ENCODE measurements around the gene ACOT12. TPM values are rescaled to one million over a fixed set of nuclear protein-coding genes. Genes with fewer than 3 reads are reported as not detected.
"Not testable (repeated sequence)": the region's sequence is repeated elsewhere in the genome, so short reads cannot be mapped to it uniquely, and the experiment has no call there.

ACOT12 gene
- total RNA-seq, 2 donors from 2014 or later, result not detected

DNA sequence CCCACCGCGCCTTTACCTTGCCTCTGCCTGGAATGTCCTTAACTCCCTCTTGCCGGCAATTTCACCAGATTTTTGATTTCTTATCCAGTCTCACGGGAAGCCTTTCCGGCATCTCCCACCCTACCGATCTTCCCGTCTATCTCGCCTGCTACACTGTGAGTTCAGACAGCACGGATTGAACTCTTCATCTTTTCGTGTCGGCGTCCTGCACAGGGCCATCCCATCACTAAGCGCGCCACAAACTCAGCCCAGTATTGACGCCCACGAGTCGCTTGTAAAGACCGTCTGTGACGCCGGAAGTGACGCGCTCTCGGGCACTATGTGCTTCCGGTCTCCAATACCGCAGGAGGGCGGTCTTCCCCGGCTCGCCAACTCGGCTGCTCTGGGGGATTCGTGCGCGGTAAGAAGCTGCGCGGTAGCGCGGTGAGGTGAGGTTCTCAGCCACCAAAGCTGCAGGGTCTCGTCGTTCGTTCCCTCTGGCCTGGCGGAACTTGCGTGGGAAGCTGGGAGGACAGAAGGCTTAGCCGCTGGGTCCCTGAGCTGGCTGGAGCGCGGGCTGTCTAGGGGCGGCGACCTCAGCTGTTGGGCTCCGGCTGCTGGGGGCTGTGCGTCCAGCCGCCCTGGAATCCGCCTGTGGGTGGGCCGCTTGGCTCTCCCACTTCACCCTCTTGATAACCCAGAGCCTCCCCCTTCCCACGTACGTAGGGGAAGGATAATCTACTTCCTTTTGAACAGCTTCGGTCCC, 92.5 kb downstream of the ACOT12 start, which contains the start of gene ZCCHC9:
TSS of gene ZCCHC9 (plus strand) at position 317 of the 745 bp plus-strand sequence. CDS start 3,171 bp downstream, outside the sequence.
- DNase-seq, result peak; percentile 95
- peak within 1 kb of the TSS; percentile 88 for H3K4me3 ChIP-seq
- H3K9me3 ChIP-seq, result no peaks in the 10 kb centered on the region
- peak within 1 kb of the TSS; percentile 88 for H3K27ac ChIP-seq
- intact Hi-C loops (cut with DNase I), result no loop called here
- no peaks in the 10 kb centered on the region for H3K36me3 ChIP-seq
- peak within 1 kb of the TSS; percentile 76 to 97 for H3K9ac ChIP-seq (ENCODE audit: low read depth in 2 of 2, low read length in 2 of 2)
- TF ChIP-seq, protein P1, sequence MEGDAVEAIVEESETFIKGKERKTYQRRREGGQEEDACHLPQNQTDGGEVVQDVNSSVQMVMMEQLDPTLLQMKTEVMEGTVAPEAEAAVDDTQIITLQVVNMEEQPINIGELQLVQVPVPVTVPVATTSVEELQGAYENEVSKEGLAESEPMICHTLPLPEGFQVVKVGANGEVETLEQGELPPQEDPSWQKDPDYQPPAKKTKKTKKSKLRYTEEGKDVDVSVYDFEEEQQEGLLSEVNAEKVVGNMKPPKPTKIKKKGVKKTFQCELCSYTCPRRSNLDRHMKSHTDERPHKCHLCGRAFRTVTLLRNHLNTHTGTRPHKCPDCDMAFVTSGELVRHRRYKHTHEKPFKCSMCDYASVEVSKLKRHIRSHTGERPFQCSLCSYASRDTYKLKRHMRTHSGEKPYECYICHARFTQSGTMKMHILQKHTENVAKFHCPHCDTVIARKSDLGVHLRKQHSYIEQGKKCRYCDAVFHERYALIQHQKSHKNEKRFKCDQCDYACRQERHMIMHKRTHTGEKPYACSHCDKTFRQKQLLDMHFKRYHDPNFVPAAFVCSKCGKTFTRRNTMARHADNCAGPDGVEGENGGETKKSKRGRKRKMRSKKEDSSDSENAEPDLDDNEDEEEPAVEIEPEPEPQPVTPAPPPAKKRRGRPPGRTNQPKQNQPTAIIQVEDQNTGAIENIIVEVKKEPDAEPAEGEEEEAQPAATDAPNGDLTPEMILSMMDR (IDR thresholded peaks at IDR 0.05), result no peak
- peaks cover 12% of the 10 kb centered on the region for H3K4me1 ChIP-seq
- H3K27me3 ChIP-seq, result no peaks in the 10 kb centered on the region

DNA sequence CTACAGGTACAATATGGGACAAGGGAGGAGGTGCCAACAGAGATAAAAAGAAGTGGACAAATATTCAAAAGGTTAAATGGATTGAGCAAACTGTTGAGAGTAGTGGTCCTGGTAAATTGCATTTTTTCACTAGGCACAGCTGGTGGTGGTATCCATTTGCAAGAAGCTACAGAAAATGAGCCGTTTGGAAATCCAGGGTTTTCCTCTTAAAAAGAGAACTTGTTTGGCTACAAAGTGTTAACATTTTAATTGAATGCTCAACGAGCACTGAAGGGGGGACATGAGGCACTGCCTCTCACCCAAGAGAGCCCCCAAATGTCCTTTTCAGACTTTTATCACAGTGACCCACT, 93.0 kb downstream of the ACOT12 start:
- Histone ChIP-seq H3K4me3 (peak overlapping the region; percentile 88), H3K4me1 (peaks cover 12% of the 10 kb centered on the region), H3K36me3 (no peaks in the 10 kb centered on the region), H3K27me3 (no peaks in the 10 kb centered on the region), H3K9me3 (no peaks in the 10 kb centered on the region), H3K9ac (ENCODE audit: low read depth in 2 of 2, low read length in 2 of 2) (peak overlapping the region; percentile 67 to 76), H3K27ac (peak overlapping the region; percentile 88)
- DNase-seq, result no peak
- intact Hi-C loops (cut with DNase I), result no loop called here
- TF ChIP-seq, protein P1 (IDR thresholded peaks at IDR 0.05), result no peak

DNA sequence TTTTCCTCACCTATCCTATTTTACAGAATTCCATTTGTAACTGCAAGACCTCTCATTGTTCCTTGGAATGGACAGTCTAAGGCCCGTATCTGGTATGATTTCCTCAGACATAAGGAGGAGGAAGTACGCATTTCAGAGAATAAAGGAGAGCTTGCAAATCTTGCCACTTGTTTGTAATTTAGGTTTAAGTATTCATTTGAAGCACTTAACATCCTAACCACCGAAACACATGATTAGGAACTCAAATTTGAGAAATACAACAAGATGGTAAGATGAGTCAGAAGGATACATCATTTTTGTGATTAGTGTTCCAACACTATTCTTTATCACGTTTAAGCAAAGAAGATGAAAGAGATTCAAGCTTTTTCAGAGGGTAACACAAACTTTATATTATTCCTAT, 96.4 kb downstream of the ACOT12 start:
- no peaks in the 10 kb centered on the region for H3K36me3 ChIP-seq
- DNase-seq, result no peak
- TF ChIP-seq, protein P1 (IDR thresholded peaks at IDR 0.05), result no peak
- no peaks in the 10 kb centered on the region for H3K9me3 ChIP-seq
- intact Hi-C loops (cut with DNase I), result no loop called here
- no peak overlapping the region for H3K4me3 ChIP-seq
- H3K27ac ChIP-seq, result no peak overlapping the region
- no peaks in the 10 kb centered on the region for H3K27me3 ChIP-seq
- H3K4me1 ChIP-seq, result peaks cover 11% of the 10 kb centered on the region
- no peak overlapping the region for H3K9ac ChIP-seq (ENCODE audit: low read depth in 2 of 2, low read length in 2 of 2)

DNA sequence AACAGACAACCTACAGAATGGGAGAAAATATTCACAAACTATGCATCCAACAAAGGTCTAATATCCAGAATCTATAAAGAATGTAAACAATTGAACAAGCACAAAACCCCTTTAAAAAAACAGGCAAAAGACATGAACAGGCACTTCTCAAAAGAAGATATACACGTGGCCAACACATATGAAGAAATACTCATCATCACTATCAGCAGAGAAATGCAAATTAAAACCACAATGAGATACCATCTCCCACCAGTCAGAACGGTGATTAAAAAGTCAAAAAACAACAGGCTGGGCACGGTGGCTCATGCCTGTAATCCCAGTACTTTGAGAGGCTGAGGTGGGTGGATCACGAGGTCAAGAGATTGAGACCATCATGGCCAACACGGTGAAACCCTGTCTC, 99.9 kb downstream of the ACOT12 start:
- H3K36me3 ChIP-seq; H3K9me3 ChIP-seq; H3K27me3 ChIP-seq; H3K4me3 ChIP-seq; intact Hi-C loops (cut with DNase I); H3K4me1 ChIP-seq; H3K9ac ChIP-seq (ENCODE audit: low read depth in 2 of 2, low read length in 2 of 2); H3K27ac ChIP-seq; DNase-seq: not testable (repeated sequence)

DNA sequence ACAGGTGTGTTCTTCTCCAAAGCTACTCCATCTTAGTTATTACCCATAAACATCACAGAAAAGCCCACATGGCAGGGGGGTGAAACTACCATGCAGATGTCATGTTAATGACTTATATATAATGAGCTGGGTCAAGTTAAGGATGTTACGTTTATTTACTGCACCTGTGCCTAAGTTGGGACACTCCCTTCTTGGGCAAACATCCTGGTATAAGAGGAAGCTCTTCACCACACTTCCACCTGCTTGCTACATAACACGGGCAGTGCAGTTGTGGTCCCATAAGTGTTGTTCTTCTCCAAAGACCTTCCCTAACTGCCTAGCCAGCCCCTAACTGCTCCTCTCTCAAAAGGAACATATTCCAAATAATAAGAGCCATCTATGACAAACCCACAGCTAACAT, 101.8 kb downstream of the ACOT12 start:
- intact Hi-C loops (cut with DNase I), result no loop called here
- DNase-seq, result peak; percentile 21
- Histone ChIP-seq H3K4me3 (no peak overlapping the region), H3K27ac (no peak overlapping the region), H3K4me1 (no peaks in the 10 kb centered on the region), H3K36me3 (no peaks in the 10 kb centered on the region), H3K9ac (ENCODE audit: low read depth in 2 of 2, low read length in 2 of 2) (no peak overlapping the region), H3K9me3 (no peaks in the 10 kb centered on the region), H3K27me3 (no peaks in the 10 kb centered on the region)
- TF ChIP-seq, protein P1 (IDR thresholded peaks at IDR 0.05), result no peak

DNA sequence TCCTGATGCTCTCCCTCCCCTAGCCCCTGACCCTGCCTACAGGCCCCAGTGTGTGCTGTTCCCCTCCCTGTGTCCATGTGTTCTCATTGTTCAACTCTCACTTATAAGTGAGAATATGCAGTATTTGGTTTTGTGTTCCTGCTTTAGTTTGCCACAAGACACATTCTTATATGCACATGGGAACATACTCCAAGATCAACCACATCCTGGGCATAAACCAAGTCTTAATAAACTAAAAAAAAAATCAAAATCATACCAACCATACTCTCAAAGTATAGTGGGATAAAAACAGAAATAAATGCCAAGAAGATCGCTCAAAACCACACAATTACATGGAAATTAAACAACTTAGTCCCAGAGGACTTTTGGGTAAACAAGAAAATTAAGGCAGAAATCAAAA, 103.8 kb downstream of the ACOT12 start:
- TF ChIP-seq, protein P1 (IDR thresholded peaks at IDR 0.05), result no peak
- Histone ChIP-seq H3K27ac (no peak overlapping the region), H3K9me3 (no peaks in the 10 kb centered on the region), H3K9ac (ENCODE audit: low read depth in 2 of 2, low read length in 2 of 2) (no peak overlapping the region), H3K4me1 (no peaks in the 10 kb centered on the region), H3K27me3 (no peaks in the 10 kb centered on the region), H3K36me3 (no peaks in the 10 kb centered on the region), H3K4me3 (no peak overlapping the region)
- intact Hi-C loops (cut with DNase I), result no loop called here
- no peak for DNase-seq
